ENCODE data around the gene SCAF1. TPM values are rescaled to one million over a fixed set of nuclear protein-coding genes. Genes with fewer than 3 reads are reported as not detected.
A peak's percentile ranks its signal among the peaks of the same experiment; 100 is the strongest.

The SCAF1 gene
- total RNA-seq, 1 donor from 2014 or later = 59.4 TPM

GRCh38 chr19:49690079-49690655, 48.2 kb downstream of the SCAF1 start:
- ATAC-seq (peak; percentile 1 to 25), DNase-seq (no peak)
- intact Hi-C loops (cut with DNase I) = no loop called here
- no peaks in the 10 kb centered on the region for H3K9me3 ChIP-seq
- H3K27ac ChIP-seq = peak overlapping the region; percentile 61
- peaks cover 28% of the 10 kb centered on the region for H3K4me1 ChIP-seq
- H3K27me3 ChIP-seq (ENCODE audit: low read depth) = peaks cover 26% of the 10 kb centered on the region
- peak overlapping the region; percentile 63 for H3K4me3 ChIP-seq
- peaks cover 30% of the 10 kb centered on the region for H3K36me3 ChIP-seq
- TF ChIP-seq CTCF (IDR thresholded peaks at IDR 0.05) = no peak

- peak within 1 kb of the TSS; percentile 63 for H3K4me3 ChIP-seq
- no peak for TF ChIP-seq CTCF (IDR thresholded peaks at IDR 0.05)
- intact Hi-C loops (cut with DNase I) = no loop called here
- peaks cover 28% of the 10 kb centered on the region for H3K4me1 ChIP-seq
- H3K36me3 ChIP-seq = peaks cover 24% of the 10 kb centered on the region
- H3K27me3 ChIP-seq (ENCODE audit: low read depth) = peaks cover 26% of the 10 kb centered on the region
- ATAC-seq (peak; percentile 75 to 76), DNase-seq (peak; percentile 73)
- H3K27ac ChIP-seq = peak within 1 kb of the TSS; percentile 61
- H3K9me3 ChIP-seq = no peaks in the 10 kb centered on the region
Measured at GRCh38 chr19:49690656-49691242, 48.7 kb downstream of the SCAF1 start, which contains the start of gene CPT1C. Gene CPT1C (plus strand): TSS chr19:49691116. CDS start chr19:49692253, 1,137 bp downstream.

- H3K9me3 ChIP-seq = no peaks in the 10 kb centered on the region
- peaks cover 18% of the 10 kb centered on the region for H3K36me3 ChIP-seq
- no peak overlapping the region for H3K27ac ChIP-seq
- ATAC-seq (peak; percentile 36 to 39), DNase-seq (peak; percentile 58)
- peaks cover 28% of the 10 kb centered on the region for H3K4me1 ChIP-seq
- peak overlapping the region; percentile 63 for H3K4me3 ChIP-seq
- TF ChIP-seq CTCF (IDR thresholded peaks at IDR 0.05) = no peak
- H3K27me3 ChIP-seq (ENCODE audit: low read depth) = peaks cover 26% of the 10 kb centered on the region
- intact Hi-C loops (cut with DNase I) = no loop called here
Measured at GRCh38 chr19:49691243-49692146, 49.5 kb downstream of the SCAF1 start.

GRCh38 chr19:49692147-49692506, 50.1 kb downstream of the SCAF1 start:
- Histone ChIP-seq H3K27me3 (ENCODE audit: low read depth) (peaks cover 26% of the 10 kb centered on the region), H3K4me3 (no peak overlapping the region), H3K27ac (no peak overlapping the region), H3K9me3 (no peaks in the 10 kb centered on the region), H3K4me1 (peaks cover 28% of the 10 kb centered on the region), H3K36me3 (peaks cover 12% of the 10 kb centered on the region)
- no peak for TF ChIP-seq CTCF (IDR thresholded peaks at IDR 0.05)
- DNase-seq (no peak), ATAC-seq (no peak)
- intact Hi-C loops (cut with DNase I) = no loop called here

GRCh38 chr19:49696115-49696514, 54.1 kb downstream of the SCAF1 start:
- peaks cover 5% of the 10 kb centered on the region for H3K4me1 ChIP-seq
- no peak overlapping the region for H3K27ac ChIP-seq
- H3K36me3 ChIP-seq = no peaks in the 10 kb centered on the region
- no peak for ATAC-seq
- no peak overlapping the region for H3K4me3 ChIP-seq
- no peak for DNase-seq
- intact Hi-C loops (cut with DNase I) = no loop called here
- TF ChIP-seq CTCF (IDR thresholded peaks at IDR 0.05) = no peak
- no peaks in the 10 kb centered on the region for H3K9me3 ChIP-seq
- peaks cover 12% of the 10 kb centered on the region for H3K27me3 ChIP-seq (ENCODE audit: low read depth)
